ENCODE measurements around the gene MAP4K4.
A peak's percentile ranks its signal among the peaks of the same experiment; 100 is the strongest.

The MAP4K4 gene

GRCh38 chr2:101818531-101819451, 121.3 kb downstream of the MAP4K4 start:
- DNase-seq, result peak in 30 of 42 donors; percentile 24 to 86 (median 67)
- intact Hi-C loops (cut with DNase I), result no loop called here

GRCh38 chr2:101820519-101820918, 123.0 kb downstream of the MAP4K4 start:
- intact Hi-C loops (cut with DNase I), result loop anchor here (10.0 kb wide), 1 partner anchor 46 kb away; no protein-coding TSS in a partner anchor
- peak in 5 of 42 donors; percentile 25 to 62 (median 39) for DNase-seq

GRCh38 chr2:101821059-101821805, 123.7 kb downstream of the MAP4K4 start:
- no peak for DNase-seq
- intact Hi-C loops (cut with DNase I), result loop anchor here (10.0 kb wide), 1 partner anchor 46 kb away; no protein-coding TSS in a partner anchor

GRCh38 chr2:101821828-101822458, 124.4 kb downstream of the MAP4K4 start:
- intact Hi-C loops (cut with DNase I), result loop anchor here (10.0 kb wide), 1 partner anchor 47 kb away; no protein-coding TSS in a partner anchor
- no peak for DNase-seq

- DNase-seq, result peak in 39 of 42 donors; percentile 45 to 89 (median 66)
- intact Hi-C loops (cut with DNase I), result loop anchor here (10.0 kb wide), 1 partner anchor 49 kb away; no protein-coding TSS in a partner anchor
These were observed 125.9 kb downstream of the MAP4K4 start for GRCh38 chr2:101823347-101823791.

- no peak for DNase-seq
- intact Hi-C loops (cut with DNase I), result loop anchor here (10.0 kb wide), 1 partner anchor 49 kb away; no protein-coding TSS in a partner anchor
These were observed 126.4 kb downstream of the MAP4K4 start for GRCh38 chr2:101823859-101824258.

- DNase-seq, result no peak
- intact Hi-C loops (cut with DNase I), result loop anchor here (10.0 kb wide), 1 partner anchor 52 kb away; no protein-coding TSS in a partner anchor
These were observed 129.2 kb downstream of the MAP4K4 start for GRCh38 chr2:101826716-101827115.

GRCh38 chr2:101827246-101827645, 129.7 kb downstream of the MAP4K4 start:
- intact Hi-C loops (cut with DNase I), result loop anchor here (10.0 kb wide), 1 partner anchor 52 kb away; no protein-coding TSS in a partner anchor
- DNase-seq, result no peak

GRCh38 chr2:101828257-101828656, 130.8 kb downstream of the MAP4K4 start:
- intact Hi-C loops (cut with DNase I), result loop anchor here (10.0 kb wide), 1 partner anchor 53 kb away; no protein-coding TSS in a partner anchor
- no peak for DNase-seq

GRCh38 chr2:101828673-101829334, 131.3 kb downstream of the MAP4K4 start:
- DNase-seq, result no peak
- intact Hi-C loops (cut with DNase I), result loop anchor here (10.0 kb wide), 1 partner anchor 54 kb away; no protein-coding TSS in a partner anchor

- intact Hi-C loops (cut with DNase I), result loop anchor here (10.0 kb wide), 1 partner anchor 55 kb away; no protein-coding TSS in a partner anchor
- DNase-seq, result no peak
These were observed 131.9 kb downstream of the MAP4K4 start for GRCh38 chr2:101829429-101829828.

- no peak for DNase-seq
- intact Hi-C loops (cut with DNase I), result loop anchor here (5.0 to 10.0 kb wide), 3 partner anchors 133 to 485 kb away; partner anchors contain the start of gene MAP4K4
These were observed 132.6 kb downstream of the MAP4K4 start for GRCh38 chr2:101830146-101830545.

- intact Hi-C loops (cut with DNase I), result loop anchor here (5.0 to 10.0 kb wide), 3 partner anchors 133 to 486 kb away; partner anchors contain the start of gene MAP4K4
- DNase-seq, result peak in 1 of 42 donors; percentile 48
These were observed 133.0 kb downstream of the MAP4K4 start for GRCh38 chr2:101830555-101830954.

GRCh38 chr2:101831351-101831865, 133.9 kb downstream of the MAP4K4 start:
- peak; percentile 44 to 92 (median 79) for DNase-seq
- intact Hi-C loops (cut with DNase I), result loop anchor here (5.0 to 10.0 kb wide), 3 partner anchors 134 to 487 kb away; partner anchors contain the start of gene MAP4K4

- no peak for DNase-seq
These were observed 134.6 kb downstream of the MAP4K4 start for GRCh38 chr2:101832114-101832513.

GRCh38 chr2:101833890-101834523, 136.5 kb downstream of the MAP4K4 start:
- DNase-seq, result no peak
- intact Hi-C loops (cut with DNase I), result loop anchor here (5.0 to 10.0 kb wide), 3 partner anchors 137 to 489 kb away; partner anchors contain the start of gene MAP4K4

More at GRCh38 chr2:101832114-101832513, 134.6 kb downstream of the MAP4K4 start:
- intact Hi-C loops (cut with DNase I), result loop anchor here (5.0 to 10.0 kb wide), 3 partner anchors 135 to 487 kb away; partner anchors contain the start of gene MAP4K4

GRCh38 chr2:101837354-101837753, 139.8 kb downstream of the MAP4K4 start:
- intact Hi-C loops (cut with DNase I), result loop anchor here (10.0 kb wide), 1 partner anchor 493 kb away; no protein-coding TSS in a partner anchor
- DNase-seq, result no peak

All from head of caudate nucleus (tissue), 42 donors.